Activated T-cell treated with anti-CD3 and anti-CD28 coated beads, Interleukin-2, amount 50 U/mL, for 1 hour (primary cell): Measurements from ENCODE around the gene PUM1.
"Not testable (repeated sequence)": the region's sequence is repeated elsewhere in the genome, so short reads cannot be mapped to it uniquely, and the experiment has no call there.

ENCODE experiments used
- DNase-seq: peaks from one replicate; pipeline ENCODE4 v3.0.0-alpha.2; 2020

The PUM1 gene

DNA sequence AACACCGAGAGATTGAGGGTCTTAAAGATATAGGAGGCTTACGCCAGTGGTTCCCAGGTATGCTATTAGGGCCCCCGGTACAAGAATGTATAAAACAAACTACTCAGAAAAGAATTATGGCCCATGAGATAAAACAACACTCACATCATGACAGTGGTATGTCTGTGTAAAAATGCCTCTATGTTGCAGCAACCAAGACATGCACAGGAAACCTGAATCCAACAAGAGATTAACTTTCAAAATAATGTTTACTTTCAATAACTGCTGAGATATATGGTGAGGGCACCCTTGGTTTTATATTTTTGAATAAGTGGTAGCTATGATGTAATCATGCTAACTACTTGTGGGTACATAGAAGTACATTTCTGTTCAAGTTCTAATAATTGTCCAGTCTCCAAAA is 74.9 kb downstream of the PUM1 start:
- no peak for DNase-seq

DNA sequence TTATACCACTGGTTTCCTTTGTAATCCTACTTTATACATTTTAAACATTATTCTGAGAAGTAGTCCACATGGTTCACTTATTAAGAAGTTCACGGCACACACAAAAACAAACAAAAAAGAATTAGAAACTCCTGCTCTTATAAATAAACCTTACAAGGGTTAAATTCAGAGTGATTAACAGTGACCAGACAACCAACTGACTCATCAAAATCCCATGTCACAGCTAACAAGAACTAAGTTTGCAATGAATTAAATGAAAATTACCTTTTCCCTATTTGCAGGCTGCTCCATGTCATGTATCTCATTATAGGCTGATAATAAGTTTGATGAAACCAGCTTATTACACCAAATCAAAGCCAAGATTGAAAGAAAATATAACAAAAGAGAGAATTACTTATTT is 77.5 kb downstream of the PUM1 start:
- DNase-seq, result no peak

DNA sequence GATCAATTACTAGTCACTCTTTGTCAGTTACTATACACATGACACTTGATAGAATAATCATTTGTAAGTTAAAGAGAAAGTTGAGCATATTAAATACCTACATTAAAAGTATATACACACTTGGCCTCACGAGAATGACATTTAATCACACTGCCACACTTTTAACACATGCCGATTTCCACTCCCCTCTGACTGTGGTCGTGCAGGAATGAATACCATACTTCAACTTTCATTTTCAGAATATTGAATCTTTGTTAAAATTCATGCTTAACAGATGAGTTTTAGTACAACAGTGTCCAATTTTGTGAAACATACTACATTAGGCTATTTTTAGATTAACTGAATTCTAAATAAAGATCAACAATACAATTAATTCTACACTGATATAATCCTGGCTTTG is 78.8 kb downstream of the PUM1 start:
- no peak for DNase-seq

DNA sequence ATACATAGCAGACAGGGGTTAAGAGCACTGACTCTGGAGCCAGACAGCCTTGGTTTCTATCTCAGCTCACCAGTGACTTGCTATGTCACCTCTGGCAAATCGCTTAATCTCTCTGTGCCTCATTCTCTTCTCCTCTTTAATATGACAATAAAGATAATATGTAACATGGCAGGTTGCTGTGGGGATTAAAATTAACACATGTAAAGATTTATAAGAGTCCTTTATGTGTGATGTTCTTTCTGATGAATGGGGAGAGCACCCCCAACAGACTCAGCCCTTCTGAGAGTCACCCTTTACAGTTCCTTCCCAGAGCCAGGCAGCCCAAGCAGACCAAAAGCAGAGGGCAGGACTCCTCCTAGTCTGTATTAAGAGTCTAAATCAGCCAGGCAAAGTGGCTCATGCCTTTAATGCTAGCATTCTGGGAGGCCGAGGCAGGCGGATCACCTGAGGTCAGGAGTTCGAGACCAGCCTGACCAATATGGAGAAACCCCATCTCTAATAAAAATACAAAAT is 80.5 kb downstream of the PUM1 start:
- no peak for DNase-seq

DNA sequence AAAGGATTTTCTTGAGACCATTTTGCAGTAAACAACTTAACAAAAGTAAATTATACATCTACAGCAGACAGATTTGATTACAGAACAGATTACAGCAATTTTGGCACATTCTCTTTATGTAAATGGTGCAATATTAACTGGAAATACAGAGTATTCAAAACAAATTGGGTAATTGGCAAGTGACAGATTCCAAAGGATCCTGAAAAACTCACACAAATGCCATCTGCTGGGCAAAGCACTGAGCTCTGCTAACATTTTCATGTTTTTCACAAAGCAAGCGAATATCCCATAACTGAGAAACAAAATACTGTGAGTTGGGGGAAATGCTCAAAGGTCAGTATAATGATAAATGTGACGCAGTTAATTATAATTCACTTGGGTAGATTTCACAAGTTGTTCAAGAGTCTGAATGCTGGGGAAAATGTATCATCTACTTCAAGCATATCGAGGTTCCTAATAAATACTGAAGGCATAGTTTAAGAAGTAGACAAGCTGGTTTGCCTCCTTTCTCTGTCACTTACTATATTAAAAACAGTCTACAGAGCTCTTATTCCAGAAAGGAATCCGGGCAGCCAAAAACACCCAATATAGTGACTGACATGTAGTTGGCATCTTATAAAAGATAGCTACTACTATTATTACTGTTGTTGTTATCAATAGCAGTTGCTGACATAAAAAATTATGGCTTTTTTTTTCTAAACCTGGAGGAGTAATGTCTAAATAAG is 81.2 kb downstream of the PUM1 start:
- DNase-seq, result no peak

DNA sequence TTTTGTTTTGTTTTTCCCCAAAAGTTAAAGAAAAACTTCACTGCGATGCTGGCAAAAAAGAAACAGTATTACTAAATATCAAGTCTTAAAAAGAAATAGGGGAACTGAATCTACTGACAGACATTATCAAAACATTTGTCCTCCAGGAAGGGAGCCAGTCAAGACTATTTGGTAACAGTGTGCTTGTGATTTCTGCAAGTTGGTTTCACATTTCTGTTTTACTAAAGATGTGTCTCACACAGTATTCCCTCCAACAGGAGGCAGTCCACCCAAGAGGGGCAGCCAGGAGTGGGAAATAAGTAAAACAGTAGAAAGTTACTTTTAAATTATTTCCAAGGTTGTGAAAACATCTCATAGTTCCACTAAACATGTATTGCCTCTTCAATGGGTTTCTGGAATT is 82.6 kb downstream of the PUM1 start:
- DNase-seq, result no peak

DNA sequence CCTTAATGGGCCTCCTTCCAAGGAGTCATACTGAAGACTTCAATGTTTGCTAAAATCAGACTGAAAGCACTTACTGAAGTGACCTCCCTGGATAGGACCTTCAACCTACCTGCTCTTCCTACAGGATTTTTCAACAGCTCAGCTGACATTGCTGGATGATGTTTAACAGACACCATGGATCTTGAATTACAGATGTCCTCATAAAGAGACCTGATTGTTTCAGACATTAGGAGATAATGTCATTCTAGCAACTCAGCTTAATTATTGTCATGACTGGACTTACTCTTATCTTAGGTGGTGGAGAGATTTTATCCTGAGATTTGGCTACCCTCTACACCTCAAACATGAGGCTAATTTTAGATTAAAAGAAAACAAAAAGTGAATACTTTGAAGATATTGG is 83.1 kb downstream of the PUM1 start:
- DNase-seq, result no peak

DNA sequence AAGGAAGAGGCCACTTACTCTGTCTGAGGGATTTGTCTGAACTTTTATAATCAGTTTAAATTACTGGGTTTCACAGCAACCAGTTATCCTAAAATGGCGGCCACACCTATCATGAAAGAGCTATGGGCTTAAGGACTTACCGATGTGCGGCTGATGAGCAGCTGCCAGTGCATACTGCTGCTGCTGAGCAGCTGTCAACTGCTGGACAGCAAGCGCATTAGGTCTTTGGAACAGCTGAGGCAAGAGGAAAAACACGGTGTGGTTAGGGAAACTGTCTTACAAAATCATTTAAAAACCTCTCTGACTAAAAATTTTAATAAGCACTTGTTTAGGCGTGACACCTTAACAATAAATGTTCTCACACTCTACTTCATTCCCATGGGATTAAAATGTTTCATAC is 84.3 kb downstream of the PUM1 start:
- DNase-seq, result no peak

DNA sequence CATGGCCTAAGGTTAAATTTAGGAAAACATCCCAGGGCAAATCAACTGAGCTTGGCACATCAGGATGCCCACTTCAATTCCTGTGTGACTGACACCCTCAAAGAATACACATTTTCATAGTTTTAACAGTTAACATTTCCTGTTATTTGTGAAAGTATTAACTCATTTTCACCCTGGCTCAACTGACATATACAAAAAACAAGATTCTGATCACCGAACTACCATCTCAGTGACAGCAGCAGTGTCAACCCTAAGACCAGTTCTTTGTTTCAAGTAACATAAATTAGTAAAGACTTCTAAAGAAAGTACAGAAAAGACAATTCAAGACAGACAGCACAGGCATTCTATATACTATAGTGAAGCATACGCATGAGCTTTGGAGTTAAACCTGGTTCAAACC is 88.0 kb downstream of the PUM1 start:
- no peak for DNase-seq

DNA sequence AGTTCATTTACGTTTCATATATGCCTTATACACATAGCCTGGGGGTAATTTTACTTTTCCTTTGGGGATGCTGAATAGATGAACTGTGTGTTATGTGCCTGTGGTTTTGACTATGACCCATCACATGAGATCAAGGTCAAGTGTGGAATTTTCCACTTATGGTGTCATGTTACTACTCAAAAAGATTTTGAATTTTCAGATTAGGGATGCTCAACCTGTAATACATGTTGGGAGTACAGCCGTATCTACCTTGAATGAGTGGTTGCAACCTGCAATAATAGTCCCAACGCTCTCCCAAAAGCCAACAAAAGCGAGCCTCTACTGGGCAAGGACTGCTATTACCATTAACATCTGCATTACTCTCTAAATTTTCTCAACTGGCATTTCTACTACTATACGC is 88.4 kb downstream of the PUM1 start:
- DNase-seq, result no peak

DNA sequence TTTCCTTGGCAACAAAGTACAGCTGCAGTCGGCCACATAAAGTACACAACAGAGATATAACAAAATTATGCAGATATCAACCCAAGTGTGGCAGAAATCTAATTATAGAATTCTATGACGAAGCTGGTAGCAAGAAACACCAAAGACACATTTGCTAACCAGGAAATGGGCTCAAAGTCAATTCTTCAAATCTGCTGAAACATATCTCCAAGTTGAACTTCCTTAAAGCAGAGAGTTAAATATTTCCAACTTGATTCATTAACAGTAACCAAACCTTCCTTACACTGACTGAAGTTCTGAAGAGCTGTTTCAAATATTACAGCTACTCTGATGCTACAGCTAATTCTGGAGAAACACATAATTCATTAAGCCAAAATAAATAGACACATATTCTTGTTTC is 89.4 kb downstream of the PUM1 start:
- no peak for DNase-seq

DNA sequence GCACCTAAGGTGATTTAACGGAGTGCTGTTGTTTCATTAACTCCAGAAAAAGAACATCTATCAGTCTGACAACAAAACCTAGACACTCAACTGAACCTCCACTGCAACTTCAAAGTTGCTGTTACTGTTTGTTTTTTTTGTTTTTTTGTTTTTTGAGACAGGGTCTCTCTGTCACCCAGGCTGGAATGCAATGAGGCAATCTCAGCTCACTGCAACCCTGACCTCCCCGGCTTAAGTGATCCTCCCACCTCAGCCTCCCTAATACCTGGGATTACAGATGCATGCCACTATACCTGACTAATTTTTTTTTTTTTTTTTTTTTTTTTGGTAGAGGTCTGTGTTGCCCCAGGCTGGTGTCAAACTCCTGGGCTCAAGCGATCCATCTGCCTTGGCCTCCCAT is 90.3 kb downstream of the PUM1 start:
- no peak for DNase-seq

DNA sequence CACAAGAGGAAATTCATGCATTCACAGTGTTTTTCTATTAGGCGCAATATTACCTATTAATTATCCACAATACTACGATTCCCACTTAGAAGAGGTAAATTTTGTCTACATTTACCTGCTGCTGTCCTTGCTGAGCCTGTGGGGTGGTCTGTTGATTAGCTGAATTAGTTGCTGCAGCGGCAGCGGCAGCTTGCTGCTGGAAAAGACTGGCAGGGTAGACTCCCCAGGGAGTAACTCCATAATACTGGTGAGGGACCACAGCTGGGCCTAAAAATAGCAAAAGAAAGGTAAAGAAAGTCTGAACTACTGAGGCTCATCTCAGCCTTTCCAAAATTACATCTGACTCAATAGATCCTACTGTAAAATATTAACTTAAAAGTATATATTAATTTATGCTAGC is 91.0 kb downstream of the PUM1 start:
- DNase-seq, result no peak

DNA sequence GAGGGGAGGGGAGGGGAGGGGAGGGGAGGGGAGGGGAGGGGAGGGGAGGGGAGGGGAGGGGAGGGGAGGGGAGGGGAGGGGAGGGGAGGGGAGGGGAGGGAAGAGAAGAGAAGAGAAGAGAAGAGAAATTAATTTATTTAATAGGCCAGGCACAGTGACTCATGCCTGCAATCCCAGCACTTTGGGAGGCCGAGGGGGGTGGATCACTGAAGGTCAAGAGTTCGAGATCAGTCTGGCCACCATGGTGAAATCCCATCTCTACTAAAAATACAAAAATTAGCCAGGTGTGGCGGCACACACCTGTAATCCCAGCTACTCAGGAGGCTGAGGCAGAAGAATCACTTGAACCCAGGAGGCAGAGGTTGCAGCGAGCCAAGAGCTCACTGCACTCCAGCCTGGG is 93.2 kb downstream of the PUM1 start:
- not testable (repeated sequence) for DNase-seq

DNA sequence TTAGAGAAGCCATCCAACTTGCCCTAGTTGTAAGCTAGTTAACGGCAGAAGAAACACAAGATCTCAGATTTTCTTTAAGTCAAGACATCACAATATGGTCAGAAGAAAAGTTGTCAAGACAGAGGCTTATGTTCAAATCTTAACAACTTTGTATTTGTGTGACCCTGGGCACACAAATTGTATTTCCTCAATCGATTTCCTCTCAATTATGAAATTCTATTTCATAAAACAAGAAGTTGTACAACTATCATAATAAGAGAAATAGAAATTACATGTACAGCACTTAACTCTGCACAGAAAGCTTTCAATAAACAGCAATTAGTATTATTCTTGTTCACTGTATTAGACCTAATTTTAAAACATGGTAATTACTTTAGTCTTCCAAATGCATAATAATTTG is 94.0 kb downstream of the PUM1 start:
- no peak for DNase-seq

DNA sequence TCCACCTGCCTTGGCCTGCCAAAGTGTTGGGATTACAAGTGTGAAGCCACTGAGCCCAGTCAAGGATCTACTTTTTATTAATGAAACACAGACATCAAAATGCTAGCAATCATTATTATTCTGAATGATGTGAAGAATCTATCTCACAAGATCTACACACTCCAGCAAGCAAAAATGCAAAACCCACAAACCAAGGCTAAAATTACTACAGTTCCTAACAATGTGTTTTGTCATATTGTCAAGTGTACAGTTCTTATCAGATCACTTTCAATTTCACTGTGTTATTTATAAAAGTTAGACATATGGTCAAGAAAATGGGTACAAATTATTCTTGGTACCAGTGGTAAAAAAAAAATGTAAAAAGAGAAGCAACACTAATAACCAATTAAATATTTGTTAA is 95.6 kb downstream of the PUM1 start:
- DNase-seq, result no peak

DNA sequence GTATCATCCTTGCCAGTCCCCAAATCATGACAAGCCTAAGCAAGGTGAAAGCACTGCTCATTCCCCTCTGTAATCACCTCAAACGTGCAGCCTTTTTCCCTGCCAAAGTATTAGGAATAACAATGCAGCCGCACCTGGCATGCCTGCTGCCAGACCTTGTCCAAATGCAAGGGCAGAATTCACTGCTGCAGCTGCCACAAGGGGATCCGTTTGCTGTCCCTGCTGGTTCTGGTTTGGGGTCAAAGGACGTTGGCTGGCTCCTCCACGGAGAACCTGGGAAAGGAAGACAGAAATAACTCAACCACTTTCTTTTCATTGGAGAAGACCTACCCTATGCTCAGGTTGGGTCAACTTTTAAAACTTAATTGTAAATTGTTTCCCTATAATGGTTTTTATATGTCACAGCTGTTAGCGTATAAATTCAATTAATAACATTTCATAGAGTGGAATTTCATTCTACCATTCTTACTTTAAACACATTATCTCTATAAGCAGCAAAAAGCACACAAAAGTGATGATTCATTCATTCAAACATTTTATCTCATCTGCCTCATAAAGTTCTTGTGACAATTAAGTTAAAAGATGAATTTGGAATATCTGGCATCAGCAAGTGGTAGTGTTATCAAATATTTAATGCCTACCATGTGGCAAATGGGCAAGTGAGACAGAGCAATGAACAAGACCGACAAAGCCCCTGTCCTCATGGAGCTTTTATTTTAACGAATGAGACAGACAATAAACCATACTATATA is 97.1 kb downstream of the PUM1 start:
- DNase-seq, result no peak

DNA sequence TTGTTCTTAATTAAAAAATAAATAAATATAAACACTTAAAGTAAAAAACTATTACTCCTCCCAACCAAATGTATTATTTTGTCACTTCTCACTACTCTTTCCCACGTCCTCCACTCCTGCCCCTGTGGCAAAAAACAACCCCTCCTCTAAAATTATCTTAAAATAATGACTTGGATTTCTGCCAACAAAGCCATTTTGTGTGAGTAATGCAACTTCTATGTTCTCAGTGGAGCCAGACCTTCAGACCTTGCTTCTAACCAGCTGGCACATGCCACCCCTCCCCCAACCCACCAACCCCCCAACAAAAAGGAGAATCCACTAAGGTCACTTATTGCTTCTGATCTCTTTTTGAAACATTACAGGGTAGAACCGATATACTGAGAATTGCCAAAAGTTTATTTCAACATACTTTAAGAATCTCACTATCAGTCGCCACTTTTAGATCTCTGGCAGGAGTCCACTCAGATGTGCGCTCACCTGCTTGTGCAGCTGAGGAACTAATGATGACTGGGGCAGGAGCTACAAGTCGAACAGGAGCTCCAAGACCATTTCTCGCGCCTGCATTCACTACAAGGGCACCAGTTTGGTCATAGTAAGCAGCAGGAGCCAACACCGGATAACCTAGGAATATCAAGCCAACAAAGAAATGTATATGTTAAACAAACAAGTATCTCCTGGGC is 98.7 kb downstream of the PUM1 start:
- DNase-seq, result no peak

DNA sequence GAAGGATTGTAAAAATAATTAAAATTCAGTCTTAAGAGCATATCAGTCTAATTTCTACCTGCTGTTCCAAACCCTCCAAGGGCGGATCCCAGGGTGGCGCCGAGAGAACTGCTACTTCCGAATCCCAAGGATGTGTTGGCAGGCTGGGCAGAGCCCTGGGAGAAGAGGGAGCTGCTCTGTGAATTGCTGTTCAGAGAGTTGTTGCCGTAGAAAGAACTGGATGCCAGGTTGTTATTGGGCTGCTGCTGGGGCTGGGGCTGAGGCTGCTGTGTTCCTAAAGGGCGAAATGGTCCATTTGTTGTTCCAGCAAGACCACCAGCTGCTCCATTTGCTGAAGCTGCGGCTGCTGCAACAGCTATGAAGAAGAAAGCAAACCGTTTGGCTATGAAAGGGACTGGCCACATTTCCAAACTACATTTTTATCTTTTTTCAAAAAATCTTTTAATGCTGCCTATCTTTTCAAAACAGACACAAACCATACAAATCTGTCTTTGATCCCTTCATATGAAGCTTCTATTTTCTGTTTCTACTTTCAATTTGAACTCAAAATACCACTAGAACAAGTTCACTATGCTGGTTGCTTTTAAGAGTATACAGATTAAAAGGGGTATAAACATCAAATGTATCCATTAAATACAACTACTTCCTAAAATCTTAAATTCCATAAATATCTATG is 99.5 kb downstream of the PUM1 start:
- no peak for DNase-seq

DNA sequence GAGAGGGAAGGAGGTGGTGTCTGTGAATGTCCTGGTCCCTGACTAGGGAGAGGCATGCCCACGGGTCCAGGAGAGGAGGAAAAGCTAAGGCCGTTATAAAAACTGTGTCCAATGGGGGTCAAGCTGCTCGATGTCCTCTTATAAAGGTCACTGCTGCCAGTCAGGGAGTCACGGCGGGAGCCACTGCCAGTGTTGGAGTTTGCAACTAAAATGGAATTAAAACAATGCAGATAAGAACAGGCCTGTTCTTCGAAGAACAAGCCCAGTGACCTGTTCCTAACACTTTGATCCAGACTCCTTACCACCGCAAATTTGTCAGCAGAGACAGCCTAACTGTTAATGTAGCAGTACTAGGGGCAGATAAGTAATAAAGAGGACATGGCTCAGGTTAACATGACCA is 100.8 kb downstream of the PUM1 start:
- DNase-seq, result no peak

DNA sequence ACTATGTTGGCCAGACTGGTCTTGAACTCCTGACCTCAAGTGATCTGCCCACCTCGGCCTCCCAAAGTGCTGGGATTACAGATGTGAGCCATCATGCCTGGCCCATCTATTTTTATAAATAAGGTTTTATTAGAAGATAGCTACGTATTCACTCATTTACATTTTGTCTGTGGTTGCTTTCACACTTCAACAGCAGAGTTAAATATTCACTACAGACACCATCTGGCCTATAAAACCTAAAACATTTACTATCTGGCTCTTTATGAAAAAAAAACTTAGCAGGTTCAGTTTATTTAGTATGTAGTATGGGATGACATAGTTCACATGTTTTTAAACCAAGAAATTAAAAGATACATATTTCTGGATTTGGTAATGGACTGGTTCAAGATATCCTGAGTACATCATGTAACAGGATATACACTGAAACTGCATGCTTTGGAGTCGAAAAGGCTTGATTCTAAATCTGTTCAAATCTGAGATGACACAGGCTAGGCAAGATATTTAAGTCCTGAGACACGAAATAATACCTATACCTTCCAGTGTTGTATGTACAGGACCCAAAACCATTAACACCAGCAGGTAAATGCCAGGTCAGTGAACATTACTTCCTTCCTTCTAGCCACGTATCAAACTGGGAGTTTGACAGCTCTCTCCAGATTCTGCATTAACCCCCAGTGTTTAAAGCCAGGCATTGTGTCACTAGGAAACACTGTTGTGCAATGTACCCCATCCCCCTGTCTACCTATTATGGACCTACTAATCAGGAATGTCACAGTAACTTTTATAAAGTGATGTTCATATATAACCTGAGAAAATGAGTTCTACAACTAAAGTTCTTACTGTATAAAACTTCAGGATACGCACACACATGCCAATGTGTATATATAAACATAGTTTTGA is 102.7 kb downstream of the PUM1 start:
- DNase-seq, result no peak

DNA sequence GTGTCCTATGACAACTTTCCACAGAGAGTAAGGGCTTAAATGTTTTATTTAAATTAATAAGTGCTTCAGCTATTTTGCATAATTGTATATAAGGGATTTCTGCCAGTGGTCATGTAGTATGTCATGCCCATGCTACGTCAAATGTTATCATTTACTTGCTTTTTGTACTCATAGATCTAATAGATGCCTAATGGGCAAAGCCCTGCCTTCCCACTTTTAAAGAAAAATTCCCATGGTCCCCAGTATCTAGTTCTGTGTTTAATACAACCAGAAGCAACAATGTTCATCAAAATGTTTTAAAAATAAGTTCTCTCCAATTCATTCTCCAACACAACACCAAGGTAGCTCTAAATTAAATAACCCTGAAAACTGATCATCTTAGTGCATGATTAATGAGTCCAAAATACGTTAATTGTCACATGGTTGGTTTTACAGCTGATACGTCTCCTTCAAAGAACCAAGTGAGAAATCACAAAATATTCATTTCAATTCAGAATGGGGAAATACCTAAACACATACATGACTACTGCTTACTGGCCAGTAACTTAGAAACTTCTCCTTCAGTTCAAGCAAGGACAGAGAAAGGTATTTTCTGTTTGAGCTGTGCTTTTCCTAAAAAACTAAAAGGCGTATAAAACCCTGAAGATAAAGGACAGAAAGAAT is 107.8 kb downstream of the PUM1 start:
- DNase-seq, result no peak
